Activated T-cell treated with anti-CD3 and anti-CD28 coated beads, Interleukin-2, amount 50 U/mL, for 48 hours (primary cell): ENCODE results near the gene ARHGEF33.

Source experiments
- DNase-seq, 2 experiments: peaks; one replicate each; pipeline ENCODE4 v3.0.0-alpha.2; 2020

ARHGEF33 gene

GRCh38 chr2:38966006-38966405 is 76.3 kb downstream of the ARHGEF33 start:
- no peak for DNase-seq

- no peak for DNase-seq
Measured at GRCh38 chr2:38966678-38967077, 77.0 kb downstream of the ARHGEF33 start.

- DNase-seq, result no peak
Measured at GRCh38 chr2:38968021-38968420, 78.3 kb downstream of the ARHGEF33 start.

- DNase-seq, result no peak
Measured at GRCh38 chr2:38971377-38971776, 81.7 kb downstream of the ARHGEF33 start.

- DNase-seq, result no peak
Measured at GRCh38 chr2:38973266-38973665, 83.6 kb downstream of the ARHGEF33 start.

- DNase-seq, result no peak
Measured at GRCh38 chr2:38975042-38975441, 85.4 kb downstream of the ARHGEF33 start.

GRCh38 chr2:38977047-38977446 is 87.4 kb downstream of the ARHGEF33 start:
- no peak for DNase-seq

GRCh38 chr2:38978296-38978903 is 88.7 kb downstream of the ARHGEF33 start:
- DNase-seq, result no peak

GRCh38 chr2:38978908-38979307 is 89.2 kb downstream of the ARHGEF33 start:
- DNase-seq, result no peak

- DNase-seq, result no peak
Measured at GRCh38 chr2:38981003-38981669, 91.5 kb downstream of the ARHGEF33 start.

GRCh38 chr2:38981670-38982357 is 92.1 kb downstream of the ARHGEF33 start:
- no peak for DNase-seq

GRCh38 chr2:38982498-38982897 is 92.8 kb downstream of the ARHGEF33 start:
- DNase-seq, result no peak

- DNase-seq, result no peak
Measured at GRCh38 chr2:38988716-38989115, 99.0 kb downstream of the ARHGEF33 start.

GRCh38 chr2:38991899-38992298 is 102.2 kb downstream of the ARHGEF33 start:
- DNase-seq, result no peak

GRCh38 chr2:38997781-38998180 is 108.1 kb downstream of the ARHGEF33 start:
- DNase-seq, result no peak

- DNase-seq, result no peak
Measured at GRCh38 chr2:39000552-39000951, 110.9 kb downstream of the ARHGEF33 start.

- DNase-seq, result no peak
Measured at GRCh38 chr2:39007875-39008504, 118.3 kb downstream of the ARHGEF33 start.

GRCh38 chr2:39008665-39009064 is 119.0 kb downstream of the ARHGEF33 start:
- DNase-seq, result no peak

- no peak for DNase-seq
Measured at GRCh38 chr2:39013871-39014270, 124.2 kb downstream of the ARHGEF33 start.

GRCh38 chr2:39015424-39015823 is 125.7 kb downstream of the ARHGEF33 start:
- no peak for DNase-seq

GRCh38 chr2:39017334-39017733 is 127.7 kb downstream of the ARHGEF33 start:
- no peak for DNase-seq

GRCh38 chr2:39018638-39019037 is 129.0 kb downstream of the ARHGEF33 start:
- no peak for DNase-seq

GRCh38 chr2:39020383-39020782 is 130.7 kb downstream of the ARHGEF33 start:
- no peak for DNase-seq
